HUES6 (cell line): ENCODE results near the gene MICAL2.

ENCODE experiments used
- H3K27ac ChIP-seq: 2 replicates; pipeline ENCODE4 v1.7.0; 2013; ENCODE audit warnings: low read depth, mild to moderate bottlenecking, low read length, inconsistent platforms
- H3K27me3 ChIP-seq: 2 replicates; pipeline ENCODE4 v1.6.1; 2013; ENCODE audit warnings: low read length; ENCODE audit not compliant: control insufficient read depth, insufficient read depth
- H3K36me3 ChIP-seq: 2 replicates; pipeline ENCODE4 v1.6.1; 2013; ENCODE audit warnings: low read length; ENCODE audit not compliant: control insufficient read depth, insufficient read depth
- H3K4me1 ChIP-seq: 2 replicates; pipeline ENCODE4 v1.6.1; 2013; ENCODE audit warnings: low read length; ENCODE audit not compliant: control insufficient read depth, insufficient read depth
- H3K4me3 ChIP-seq: 2 replicates; pipeline ENCODE4 v1.5.1; 2013; ENCODE audit warnings: low read depth, low read length
- H3K9ac ChIP-seq: one replicate; pipeline ENCODE4 v1.6.1; 2013; ENCODE audit warnings: mild to moderate bottlenecking, low read length
- H3K9me3 ChIP-seq: 2 replicates; pipeline ENCODE4 v1.6.1; 2013; ENCODE audit warnings: low read depth, low read length; ENCODE audit not compliant: control insufficient read depth, insufficient read depth

Gene MICAL2

GRCh38 chr11:12237381-12237784, 127.0 kb downstream of the MICAL2 start:
- H3K9ac ChIP-seq = no peak overlapping the region
- no peak overlapping the region for H3K27ac ChIP-seq
- peaks cover 12% of the 10 kb centered on the region for H3K4me1 ChIP-seq
- no peaks in the 10 kb centered on the region for H3K9me3 ChIP-seq
- no peaks in the 10 kb centered on the region for H3K27me3 ChIP-seq
- no peaks in the 10 kb centered on the region for H3K36me3 ChIP-seq
- no peak overlapping the region for H3K4me3 ChIP-seq

GRCh38 chr11:12238420-12238819, 128.0 kb downstream of the MICAL2 start:
- H3K4me3 ChIP-seq = no peak overlapping the region
- peaks cover 14% of the 10 kb centered on the region for H3K4me1 ChIP-seq
- no peaks in the 10 kb centered on the region for H3K27me3 ChIP-seq
- no peaks in the 10 kb centered on the region for H3K9me3 ChIP-seq
- H3K27ac ChIP-seq = no peak overlapping the region
- no peaks in the 10 kb centered on the region for H3K36me3 ChIP-seq
- H3K9ac ChIP-seq = no peak overlapping the region

- no peaks in the 10 kb centered on the region for H3K9me3 ChIP-seq
- H3K27ac ChIP-seq = no peak overlapping the region
- H3K9ac ChIP-seq = no peak overlapping the region
- no peak overlapping the region for H3K4me3 ChIP-seq
- H3K27me3 ChIP-seq = no peaks in the 10 kb centered on the region
- H3K36me3 ChIP-seq = no peaks in the 10 kb centered on the region
- H3K4me1 ChIP-seq = peaks cover 14% of the 10 kb centered on the region
Measured at GRCh38 chr11:12239396-12239795, 129.0 kb downstream of the MICAL2 start.

GRCh38 chr11:12239804-12240371, 129.5 kb downstream of the MICAL2 start:
- Histone ChIP-seq H3K36me3 (no peaks in the 10 kb centered on the region), H3K4me1 (peaks cover 14% of the 10 kb centered on the region), H3K4me3 (no peak overlapping the region), H3K27ac (no peak overlapping the region), H3K9me3 (no peaks in the 10 kb centered on the region), H3K9ac (no peak overlapping the region), H3K27me3 (no peaks in the 10 kb centered on the region)

GRCh38 chr11:12240677-12241076, 130.3 kb downstream of the MICAL2 start:
- H3K9me3 ChIP-seq = no peaks in the 10 kb centered on the region
- H3K36me3 ChIP-seq = no peaks in the 10 kb centered on the region
- no peak overlapping the region for H3K4me3 ChIP-seq
- no peaks in the 10 kb centered on the region for H3K27me3 ChIP-seq
- no peak overlapping the region for H3K27ac ChIP-seq
- peaks cover 14% of the 10 kb centered on the region for H3K4me1 ChIP-seq
- no peak overlapping the region for H3K9ac ChIP-seq

GRCh38 chr11:12241401-12241800, 131.0 kb downstream of the MICAL2 start:
- Histone ChIP-seq H3K27ac (no peak overlapping the region), H3K9me3 (no peaks in the 10 kb centered on the region), H3K27me3 (no peaks in the 10 kb centered on the region), H3K4me3 (no peak overlapping the region), H3K36me3 (no peaks in the 10 kb centered on the region), H3K9ac (no peak overlapping the region), H3K4me1 (peaks cover 7% of the 10 kb centered on the region)

GRCh38 chr11:12241971-12242672, 131.7 kb downstream of the MICAL2 start:
- Histone ChIP-seq H3K27me3 (no peaks in the 10 kb centered on the region), H3K9me3 (no peaks in the 10 kb centered on the region), H3K36me3 (no peaks in the 10 kb centered on the region), H3K27ac (no peak overlapping the region), H3K9ac (peak overlapping the region; percentile 7), H3K4me3 (no peak overlapping the region), H3K4me1 (peaks cover 7% of the 10 kb centered on the region)

GRCh38 chr11:12242966-12243365, 132.6 kb downstream of the MICAL2 start:
- Histone ChIP-seq H3K27me3 (no peaks in the 10 kb centered on the region), H3K4me1 (peaks cover 11% of the 10 kb centered on the region), H3K9ac (no peak overlapping the region), H3K36me3 (no peaks in the 10 kb centered on the region), H3K9me3 (no peaks in the 10 kb centered on the region), H3K4me3 (no peak overlapping the region), H3K27ac (no peak overlapping the region)

GRCh38 chr11:12243486-12243885, 133.1 kb downstream of the MICAL2 start:
- Histone ChIP-seq H3K4me1 (peaks cover 17% of the 10 kb centered on the region), H3K27ac (no peak overlapping the region), H3K4me3 (no peak overlapping the region), H3K27me3 (no peaks in the 10 kb centered on the region), H3K36me3 (no peaks in the 10 kb centered on the region), H3K9ac (no peak overlapping the region), H3K9me3 (no peaks in the 10 kb centered on the region)

GRCh38 chr11:12243911-12244550, 133.6 kb downstream of the MICAL2 start:
- H3K9me3 ChIP-seq = no peaks in the 10 kb centered on the region
- H3K4me3 ChIP-seq = no peak overlapping the region
- H3K4me1 ChIP-seq = peaks cover 22% of the 10 kb centered on the region
- no peaks in the 10 kb centered on the region for H3K27me3 ChIP-seq
- no peak overlapping the region for H3K9ac ChIP-seq
- no peaks in the 10 kb centered on the region for H3K36me3 ChIP-seq
- no peak overlapping the region for H3K27ac ChIP-seq

- H3K4me3 ChIP-seq = no peak overlapping the region
- H3K27ac ChIP-seq = no peak overlapping the region
- peaks cover 32% of the 10 kb centered on the region for H3K4me1 ChIP-seq
- no peaks in the 10 kb centered on the region for H3K27me3 ChIP-seq
- no peak overlapping the region for H3K9ac ChIP-seq
- no peaks in the 10 kb centered on the region for H3K36me3 ChIP-seq
- no peaks in the 10 kb centered on the region for H3K9me3 ChIP-seq
Measured at GRCh38 chr11:12245091-12245490, 134.7 kb downstream of the MICAL2 start.
